ENCODE results near the gene N4BP2L1. TPM values are rescaled to one million over a fixed set of nuclear protein-coding genes. Genes with fewer than 3 reads are reported as not detected.

Gene N4BP2L1
- total RNA-seq, 2 donors from 2014 or later: 4.8 to 10.3 TPM

- no peak for DNase-seq
Observed at GRCh38 chr13:32408296-32409000, 19.5 kb downstream of the N4BP2L1 start.

DNA sequence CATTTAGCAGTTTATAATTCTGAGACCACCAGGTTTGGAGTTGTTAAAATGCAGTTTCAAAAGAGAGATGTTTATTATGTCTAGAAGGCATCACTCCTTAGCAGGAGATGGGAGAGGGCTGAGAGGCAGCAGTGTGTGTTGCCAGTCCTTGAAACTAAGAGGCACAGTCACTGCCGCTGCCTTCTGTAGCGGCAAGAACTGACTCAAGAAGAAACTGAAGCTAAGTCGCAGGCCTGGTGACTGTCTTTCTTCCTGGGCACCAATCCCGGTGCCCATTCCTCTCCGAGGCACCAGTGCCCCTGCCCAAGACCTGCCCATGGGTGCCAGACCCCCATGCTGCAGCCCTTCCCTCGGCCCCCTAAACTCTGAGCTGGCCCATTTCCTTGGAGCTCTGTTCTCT, 20.1 kb downstream of the N4BP2L1 start:
- intact Hi-C loops (cut with DNase I): no loop called here
- H3K27ac ChIP-seq: no peak overlapping the region
- no peaks in the 10 kb centered on the region for H3K9me3 ChIP-seq
- H3K36me3 ChIP-seq: no peaks in the 10 kb centered on the region
- no peaks in the 10 kb centered on the region for H3K4me1 ChIP-seq
- H3K27me3 ChIP-seq: no peaks in the 10 kb centered on the region
- H3K4me3 ChIP-seq: no peak overlapping the region
- DNase-seq: no peak
- TF ChIP-seq, protein P1, sequence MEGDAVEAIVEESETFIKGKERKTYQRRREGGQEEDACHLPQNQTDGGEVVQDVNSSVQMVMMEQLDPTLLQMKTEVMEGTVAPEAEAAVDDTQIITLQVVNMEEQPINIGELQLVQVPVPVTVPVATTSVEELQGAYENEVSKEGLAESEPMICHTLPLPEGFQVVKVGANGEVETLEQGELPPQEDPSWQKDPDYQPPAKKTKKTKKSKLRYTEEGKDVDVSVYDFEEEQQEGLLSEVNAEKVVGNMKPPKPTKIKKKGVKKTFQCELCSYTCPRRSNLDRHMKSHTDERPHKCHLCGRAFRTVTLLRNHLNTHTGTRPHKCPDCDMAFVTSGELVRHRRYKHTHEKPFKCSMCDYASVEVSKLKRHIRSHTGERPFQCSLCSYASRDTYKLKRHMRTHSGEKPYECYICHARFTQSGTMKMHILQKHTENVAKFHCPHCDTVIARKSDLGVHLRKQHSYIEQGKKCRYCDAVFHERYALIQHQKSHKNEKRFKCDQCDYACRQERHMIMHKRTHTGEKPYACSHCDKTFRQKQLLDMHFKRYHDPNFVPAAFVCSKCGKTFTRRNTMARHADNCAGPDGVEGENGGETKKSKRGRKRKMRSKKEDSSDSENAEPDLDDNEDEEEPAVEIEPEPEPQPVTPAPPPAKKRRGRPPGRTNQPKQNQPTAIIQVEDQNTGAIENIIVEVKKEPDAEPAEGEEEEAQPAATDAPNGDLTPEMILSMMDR (IDR thresholded peaks at IDR 0.05): no peak
- no peak overlapping the region for H3K9ac ChIP-seq (ENCODE audit: low read depth in 2 of 2, low read length in 2 of 2)

More at GRCh38 chr13:32408296-32409000, 19.5 kb downstream of the N4BP2L1 start:
- Histone ChIP-seq H3K27me3 (no peaks in the 10 kb centered on the region), H3K27ac (no peak overlapping the region), H3K4me3 (no peak overlapping the region), H3K36me3 (no peaks in the 10 kb centered on the region), H3K9me3 (no peaks in the 10 kb centered on the region), H3K4me1 (no peaks in the 10 kb centered on the region), H3K9ac (ENCODE audit: low read depth in 2 of 2, low read length in 2 of 2) (no peak overlapping the region)
- TF ChIP-seq, protein P1 (IDR thresholded peaks at IDR 0.05): no peak
- intact Hi-C loops (cut with DNase I): no loop called here

DNA sequence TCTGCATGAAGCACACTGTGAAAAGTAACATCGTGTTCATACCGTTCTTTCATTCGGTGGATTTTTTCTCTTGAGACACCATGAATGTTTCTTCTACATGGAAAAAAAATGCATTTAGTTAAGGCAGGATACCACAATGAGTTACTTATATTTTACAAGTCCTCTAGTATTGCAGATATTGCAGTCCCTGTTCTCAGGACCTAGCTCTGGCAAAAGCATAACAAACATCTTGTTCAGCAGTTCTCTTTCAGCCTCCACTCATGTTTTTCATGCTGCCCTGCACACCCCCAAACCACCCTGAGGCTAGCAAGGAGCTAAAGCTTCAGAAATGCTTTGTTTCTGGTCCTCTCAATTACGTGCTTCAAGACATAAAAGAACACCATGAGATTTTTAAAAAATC, 24.8 kb downstream of the N4BP2L1 start:
- H3K9me3 ChIP-seq: no peaks in the 10 kb centered on the region
- H3K27me3 ChIP-seq: no peaks in the 10 kb centered on the region
- no peaks in the 10 kb centered on the region for H3K36me3 ChIP-seq
- H3K9ac ChIP-seq (ENCODE audit: low read depth in 2 of 2, low read length in 2 of 2): no peak overlapping the region
- TF ChIP-seq, protein P1 (IDR thresholded peaks at IDR 0.05): no peak
- intact Hi-C loops (cut with DNase I): no loop called here
- H3K27ac ChIP-seq: no peak overlapping the region
- no peak for DNase-seq
- no peak overlapping the region for H3K4me3 ChIP-seq
- H3K4me1 ChIP-seq: no peaks in the 10 kb centered on the region

GRCh38 chr13:32391101-32391619, 36.8 kb downstream of the N4BP2L1 start:
- Histone ChIP-seq H3K27ac (no peak overlapping the region), H3K4me3 (no peak overlapping the region), H3K9me3 (no peaks in the 10 kb centered on the region), H3K4me1 (no peaks in the 10 kb centered on the region), H3K36me3 (no peaks in the 10 kb centered on the region), H3K27me3 (no peaks in the 10 kb centered on the region), H3K9ac (ENCODE audit: low read depth in 2 of 2, low read length in 2 of 2) (no peak overlapping the region)
- TF ChIP-seq, protein P1 (IDR thresholded peaks at IDR 0.05): no peak
- intact Hi-C loops (cut with DNase I): no loop called here
- no peak for DNase-seq

GRCh38 chr13:32390484-32390883, 37.4 kb downstream of the N4BP2L1 start:
- DNase-seq: no peak
- Histone ChIP-seq H3K9ac (ENCODE audit: low read depth in 2 of 2, low read length in 2 of 2) (no peak overlapping the region), H3K36me3 (no peaks in the 10 kb centered on the region), H3K27ac (no peak overlapping the region), H3K4me3 (no peak overlapping the region), H3K27me3 (no peaks in the 10 kb centered on the region), H3K9me3 (no peaks in the 10 kb centered on the region), H3K4me1 (no peaks in the 10 kb centered on the region)
- intact Hi-C loops (cut with DNase I): no loop called here
- TF ChIP-seq, protein P1 (IDR thresholded peaks at IDR 0.05): no peak

Data from colonic mucosa (tissue), 4 donors.